HepG2 (cell line): ENCODE measurements around the gene ITIH2. TPM values are rescaled to one million over a fixed set of nuclear protein-coding genes. Genes with fewer than 3 reads are reported as not detected.

Source experiments
- ATAC-seq: fragments of 200-7000 bp; cut with Tn5 transposase; 3 replicates; pipeline ENCODE4 v1.9.1; 2020; ENCODE audit warnings: mild to moderate bottlenecking, moderate library complexity
- BruUV-seq: library from RNA; stranded (reverse); fragments of 400-500 nt; replicated peaks from 2 replicates; lab custom pipeline; 2021; lab: Mats Ljungman, UMichigan
- CTCF ChIA-PET: fragments of 300-600 bp; formaldehyde crosslinking; extraction: SDS; loops from one replicate; lab custom pipeline; 2021; ENCODE audit warnings: low total read pairs, inconsistent platforms, low intra/inter-chr PET ratio; lab: Yijun Ruan, JAX
- POLR2A ChIA-PET: fragments of 350-600 bp; sonication (Branson Sonifier 250); formaldehyde crosslinking; loops from one replicate; lab custom pipeline; 2020; ENCODE audit warnings: antibody characterized with exemption, inconsistent platforms; lab: Yijun Ruan, JAX
- DNase-seq: peaks from one replicate; pipeline ENCODE4 v3.0.0-alpha.2; 2015; ENCODE audit warnings: low spot score
- FAIRE-seq: peaks from 3 replicates; lab custom pipeline; 2011; peaks lifted over from hg19 to GRCh38; lab: Jason Lieb, UNC
- H2AFZ ChIP-seq: one replicate; pipeline ENCODE4 v1.6.1; 2011; ENCODE audit warnings: low read length, inconsistent platforms
- H3K27ac ChIP-seq: fragments of 300-600 bp; 3 replicates; pipeline ENCODE4 v1.8.0; 2011; ENCODE audit warnings: mixed run types, mild to moderate bottlenecking, mixed read lengths, low read length, inconsistent platforms; ENCODE audit not compliant: insufficient read depth; ENCODE audit errors: extremely low read length
- H3K27me3 ChIP-seq, 2 experiments: fragments of 200-600 bp in 1 of 2; 2 replicates in 1 of 2; 3 replicates in 1 of 2; pipeline versions ENCODE4 v1.6.0 to v1.8.0; 2011; ENCODE audit warnings: low read length in 2 of 2, mild to moderate bottlenecking in 2 of 2, moderate library complexity in 2 of 2, inconsistent platforms in 1 of 2; ENCODE audit not compliant: insufficient read depth in 2 of 2, control insufficient read depth in 1 of 2
- H3K36me3 ChIP-seq, 2 experiments: fragments of 200-600 bp in 1 of 2; replicated peaks in 1 of 2; 2 replicates in 1 of 2; 3 replicates in 1 of 2; pipeline versions ENCODE4 v1.5.1 to v1.8.0; 2011; ENCODE audit warnings: low read length in 2 of 2, inconsistent platforms in 1 of 2; ENCODE audit not compliant: insufficient read depth in 2 of 2, control insufficient read depth in 1 of 2
- H3K4me1 ChIP-seq: 2 replicates; pipeline ENCODE4 v1.5.1; 2012; ENCODE audit warnings: low read length, inconsistent platforms; ENCODE audit not compliant: insufficient read depth
- H3K4me2 ChIP-seq: 2 replicates; pipeline ENCODE4 v1.6.0; 2011; ENCODE audit warnings: low read depth, low read length, inconsistent platforms
- H3K4me3 ChIP-seq, 3 experiments: fragments of 200-600 bp in 1 of 3; sonication (generic), shearing (Covaris generic) in 1 of 3; replicated peaks in 1 of 3; 2 replicates each; pipeline ENCODE4 v1.5.1; 2011 to 2016; ENCODE audit warnings: low read length in 3 of 3, inconsistent platforms in 2 of 3, low read depth in 2 of 3, mild to moderate bottlenecking in 2 of 3, control low read depth in 1 of 3, mixed read lengths in 1 of 3; ENCODE audit not compliant: insufficient read depth in 1 of 3
- H3K79me2 ChIP-seq: one replicate; pipeline ENCODE4 v1.6.1; 2011; ENCODE audit warnings: low read length, inconsistent platforms; ENCODE audit not compliant: insufficient read depth
- H3K9ac ChIP-seq: 2 replicates; pipeline ENCODE4 v1.6.0; 2011; ENCODE audit warnings: mild to moderate bottlenecking, low read depth, low read length, inconsistent platforms; ENCODE audit not compliant: insufficient read depth
- H3K9me3 ChIP-seq: 2 replicates; pipeline ENCODE4 v1.5.1; 2012; ENCODE audit warnings: mild to moderate bottlenecking, low read length
- H4K20me1 ChIP-seq: 2 replicates; pipeline ENCODE4 v1.6.0; 2011; ENCODE audit warnings: inconsistent platforms, mild to moderate bottlenecking, low read length, moderate library complexity; ENCODE audit not compliant: insufficient read depth
- AGO2 ChIP-seq: fragments of 200-400 bp; formaldehyde crosslinking; optimal IDR thresholded peaks from 2 replicates; pipeline ENCODE3; 2017; ENCODE audit warnings: mild to moderate bottlenecking, low read depth, low read length, moderate library complexity
- HMGA1 ChIP-seq: sonication (generic); formaldehyde crosslinking; conservative IDR thresholded peaks from 2 replicates; pipeline ENCODE4 v1.4.0; 2020; ENCODE audit warnings: missing genetic modification reagents
- POLR2A ChIP-seq, 2 experiments: IDR thresholded peaks; 2 replicates each; pipeline ENCODE4 v1.6.1; 2011; ENCODE audit warnings: low read depth in 2 of 2, low read length in 2 of 2, mild to moderate bottlenecking in 1 of 2, moderate library complexity in 1 of 2; ENCODE audit not compliant: insufficient read depth in 1 of 2
- POLR2AphosphoS5 ChIP-seq: IDR thresholded peaks from 2 replicates; pipeline ENCODE4 v1.6.1; 2012; ENCODE audit warnings: low read depth, low read length
- POLR2G ChIP-seq: fragments of 200-400 bp; formaldehyde crosslinking; IDR thresholded peaks from 2 replicates; pipeline ENCODE4 v1.6.1; 2018; ENCODE audit warnings: mild to moderate bottlenecking, low read depth, low read length, moderate library complexity
- ZNF7 ChIP-seq: IDR thresholded peaks from 2 replicates; pipeline ENCODE4 v1.6.1; 2016; ENCODE audit warnings: missing biosample characterization, missing genetic modification reagents
- ZNF766 ChIP-seq: sonication (generic); formaldehyde crosslinking; IDR thresholded peaks from 2 replicates; pipeline ENCODE4 v1.5.0; 2020; ENCODE audit warnings: missing genetic modification reagents, borderline replicate concordance
- WGBS: methylation state at CpG from one replicate; pipeline ENCODE4 v1.1.6; 2017; ENCODE audit warnings: low lambda C conversion rate; 5-methylcytosine and 5-hydroxymethylcytosine counted together
- in situ Hi-C: cut with HindIII; loops from 2 replicates; pipeline ENCODE4 v1.10.0; 2017; ENCODE audit warnings: low pct_unique_long_range_greater_than_20kb; ENCODE audit not compliant: extremely low pct_ligation_motif_present
- intact Hi-C: fragments of 100-400 bp; cut with micrococcal nuclease; formaldehyde crosslinking; loops from one replicate; pipeline ENCODE4 v1.10.0; 2022; ENCODE audit not compliant: unreplicated experiment
- polyA plus RNA-seq, 8 experiments: library from polyadenylated mRNA; depleted of rRNA in 3 of 8; stranded (reverse) in 7 of 8; unstranded in 1 of 8; fragments of >200 nt; fragmentation: Illumina TruSeq in 4 of 8; extraction: Trizol in 4 of 8; gene quantifications; 2 replicates each; pipeline versions ENCODE4 v1.2.1 to v1.2.3, GENCODE V29; 2011 to 2016; ENCODE audit warnings: low read depth in 4 of 8, missing spikeins in 1 of 8, mixed read lengths in 1 of 8; ENCODE audit not compliant: insufficient read depth in 1 of 8
- total RNA-seq, 5 experiments: library from RNA; depleted of rRNA; stranded (reverse); fragments of >200 nt; fragmentation: Illumina TruSeq; extraction: Trizol; gene quantifications; 2 replicates each; pipeline ENCODE4 v1.2.3, GENCODE V29; 2016; ENCODE audit warnings: low read depth in 1 of 5
- TF ChIP-seq, protein P1 (sequence below): sonication (generic); formaldehyde crosslinking; IDR thresholded peaks from 2 replicates; pipeline ENCODE4 v1.4.0; 2020; ENCODE audit warnings: missing genetic modification reagents, borderline replicate concordance

The ITIH2 gene
- total and polyA plus RNA-seq, 2 of the 13 experiments (the other 11 are each of a cell fraction or from before 2014, with no cell fraction given) = 1,197 to 1,427 TPM

GRCh38 chr10:7752251-7752650, 49.1 kb downstream of the ITIH2 start:
- FAIRE-seq (no peak), DNase-seq (no peak), ATAC-seq (no peak)
- WGBS = 93% methylated on average over 6 of the region's 6 CpGs
- intact Hi-C loops (no loop called here), in situ Hi-C loops (loop anchor here (25.0 kb wide), 1 partner anchor 1560 kb away; no protein-coding TSS in a partner anchor)
- TF ChIP-seq, protein P1, sequence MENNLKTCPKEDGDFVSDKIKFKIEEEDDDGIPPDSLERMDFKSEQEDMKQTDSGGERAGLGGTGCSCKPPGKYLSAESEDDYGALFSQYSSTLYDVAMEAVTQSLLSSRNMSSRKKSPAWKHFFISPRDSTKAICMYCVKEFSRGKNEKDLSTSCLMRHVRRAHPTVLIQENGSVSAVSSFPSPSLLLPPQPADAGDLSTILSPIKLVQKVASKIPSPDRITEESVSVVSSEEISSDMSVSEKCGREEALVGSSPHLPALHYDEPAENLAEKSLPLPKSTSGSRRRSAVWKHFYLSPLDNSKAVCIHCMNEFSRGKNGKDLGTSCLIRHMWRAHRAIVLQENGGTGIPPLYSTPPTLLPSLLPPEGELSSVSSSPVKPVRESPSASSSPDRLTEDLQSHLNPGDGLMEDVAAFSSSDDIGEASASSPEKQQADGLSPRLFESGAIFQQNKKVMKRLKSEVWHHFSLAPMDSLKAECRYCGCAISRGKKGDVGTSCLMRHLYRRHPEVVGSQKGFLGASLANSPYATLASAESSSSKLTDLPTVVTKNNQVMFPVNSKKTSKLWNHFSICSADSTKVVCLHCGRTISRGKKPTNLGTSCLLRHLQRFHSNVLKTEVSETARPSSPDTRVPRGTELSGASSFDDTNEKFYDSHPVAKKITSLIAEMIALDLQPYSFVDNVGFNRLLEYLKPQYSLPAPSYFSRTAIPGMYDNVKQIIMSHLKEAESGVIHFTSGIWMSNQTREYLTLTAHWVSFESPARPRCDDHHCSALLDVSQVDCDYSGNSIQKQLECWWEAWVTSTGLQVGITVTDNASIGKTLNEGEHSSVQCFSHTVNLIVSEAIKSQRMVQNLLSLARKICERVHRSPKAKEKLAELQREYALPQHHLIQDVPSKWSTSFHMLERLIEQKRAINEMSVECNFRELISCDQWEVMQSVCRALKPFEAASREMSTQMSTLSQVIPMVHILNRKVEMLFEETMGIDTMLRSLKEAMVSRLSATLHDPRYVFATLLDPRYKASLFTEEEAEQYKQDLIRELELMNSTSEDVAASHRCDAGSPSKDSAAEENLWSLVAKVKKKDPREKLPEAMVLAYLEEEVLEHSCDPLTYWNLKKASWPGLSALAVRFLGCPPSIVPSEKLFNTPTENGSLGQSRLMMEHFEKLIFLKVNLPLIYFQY (CRISPR knock-in tag) = no peak
- TF ChIP-seq ZNF766 (CRISPR knock-in tag) = no peak
- TF ChIP-seq POLR2A (IDR thresholded peaks at IDR 0.05; ENCODE audit: insufficient read depth in 1 of 2, low read depth in 2 of 2, low read length in 2 of 2) = 0 out of 4 replicates have a peak, but pooled peaks of 1 of the 2 experiments have one; percentile 13
- TF ChIP-seq AGO2 = peak; percentile 7
- TF ChIP-seq POLR2G = peak; percentile 27; the same call in 1 of the 2 replicates
- TF ChIP-seq HMGA1 (CRISPR knock-in tag) = no peak
- TF ChIP-seq ZNF7 (CRISPR knock-in tag) = peak; percentile 81
- TF ChIP-seq POLR2AphosphoS5 = peak; percentile 50; the same call in 1 of the 2 replicates
- H3K79me2 ChIP-seq = no peaks in the 10 kb centered on the region
- TSS peak; percentile 32 for BruUV-seq
- H3K27me3 ChIP-seq = no peaks in the 10 kb centered on the region
- H3K4me2 ChIP-seq = no peak overlapping the region
- no peak overlapping the region for H3K9ac ChIP-seq
- CTCF ChIA-PET = no interaction called here
- H3K36me3 ChIP-seq = peaks cover 23 to 59% of the 10 kb centered on the region in 2 experiments
- POLR2A ChIA-PET = interaction anchor here (0.7 kb wide), 1 partner anchor 52 kb away, joined by 5 read pairs; no protein-coding TSS in a partner anchor
- no peak overlapping the region for H3K27ac ChIP-seq
- no peaks in the 10 kb centered on the region for H3K9me3 ChIP-seq
- no peak overlapping the region for H2AFZ ChIP-seq
- no peaks in the 10 kb centered on the region for H3K4me1 ChIP-seq
- H4K20me1 ChIP-seq = no peaks in the 10 kb centered on the region
- no peak overlapping the region for H3K4me3 ChIP-seq
